H1 (cell line): Measurements from ENCODE around the gene ALG2. TPM values are rescaled to one million over a fixed set of nuclear protein-coding genes. Genes with fewer than 3 reads are reported as not detected.

Experiments used
- CTCF ChIA-PET: fragments of 300-600 bp; sonication (Branson Sonifier 250); formaldehyde crosslinking; loops from one replicate; lab custom pipeline; 2021; ENCODE audit not compliant: partially characterized antibody; lab: Charles Lee
- POLR2A ChIA-PET: fragments of 300-600 bp; sonication (Branson Sonifier 250); formaldehyde crosslinking; loops from one replicate; lab custom pipeline; 2021; ENCODE audit warnings: inconsistent platforms; ENCODE audit not compliant: partially characterized antibody; lab: Charles Lee
- DNase-seq, 2 experiments: peaks; one replicate each; pipeline versions ENCODE4 v3.0.0 to v3.0.0-alpha.2; 2010 to 2022; ENCODE audit warnings: low spot score in 2 of 2, low read depth in 1 of 2, mixed read lengths in 1 of 2
- FAIRE-seq: peaks from 2 replicates; lab custom pipeline; 2011; peaks lifted over from hg19 to GRCh38; lab: Jason Lieb, UNC
- H2AFZ ChIP-seq: 2 replicates; pipeline ENCODE4 v1.8.1; 2012; ENCODE audit warnings: low read length, inconsistent platforms
- H2AK5ac ChIP-seq: 2 replicates; pipeline ENCODE4 v1.6.1; 2013; ENCODE audit warnings: low read depth, low read length
- H2BK120ac ChIP-seq: replicated peaks from 2 replicates; pipeline ENCODE3; 2013; ENCODE audit warnings: low read depth, low read length, inconsistent platforms
- H2BK12ac ChIP-seq: 2 replicates; pipeline ENCODE4 v1.6.1; 2013; ENCODE audit warnings: low read depth, low read length
- H2BK15ac ChIP-seq: 2 replicates; pipeline ENCODE4 v1.6.1; 2013; ENCODE audit warnings: low read length
- H2BK20ac ChIP-seq: 2 replicates; pipeline ENCODE4 v1.6.1; 2013; ENCODE audit warnings: low read length
- H2BK5ac ChIP-seq: 2 replicates; pipeline ENCODE4 v1.6.1; 2013; ENCODE audit warnings: low read depth, low read length
- H3K14ac ChIP-seq: 2 replicates; pipeline ENCODE4 v1.6.1; 2013; ENCODE audit warnings: inconsistent platforms; ENCODE audit not compliant: insufficient read length
- H3K18ac ChIP-seq: 2 replicates; pipeline ENCODE4 v1.6.1; 2013; ENCODE audit warnings: low read length; ENCODE audit errors: extremely low read depth
- H3K23ac ChIP-seq: 2 replicates; pipeline ENCODE4 v1.6.1; 2013; ENCODE audit warnings: inconsistent platforms; ENCODE audit not compliant: insufficient read length
- H3K23me2 ChIP-seq: 2 replicates; pipeline ENCODE4 v1.6.1; 2013; ENCODE audit warnings: low read depth, low read length
- H3K27ac ChIP-seq: 2 replicates; pipeline ENCODE4 v1.6.1; 2011; ENCODE audit warnings: low read depth, low read length, inconsistent platforms
- H3K27me3 ChIP-seq, 4 experiments: replicated peaks in 1 of 4; 1 replicate in 1 of 4; 2 replicates in 3 of 4; pipeline versions ENCODE4 v1.6.1 to v1.8.1; 2011 to 2013; ENCODE audit warnings: low read length in 3 of 4, mild to moderate bottlenecking in 3 of 4, inconsistent platforms in 2 of 4, mixed read lengths in 2 of 4, moderate library complexity in 1 of 4; ENCODE audit not compliant: control insufficient read depth in 3 of 4, insufficient read depth in 3 of 4; ENCODE audit errors: extremely low read depth in 1 of 4
- H3K36me3 ChIP-seq, 4 experiments: 2 replicates each; pipeline versions ENCODE4 v1.6.1 to v1.8.1; 2011 to 2013; ENCODE audit warnings: mild to moderate bottlenecking in 4 of 4, low read length in 3 of 4, moderate library complexity in 2 of 4, control low read depth in 1 of 4, inconsistent platforms in 1 of 4; ENCODE audit not compliant: insufficient read depth in 4 of 4, control insufficient read depth in 2 of 4
- H3K4ac ChIP-seq: replicated peaks from 2 replicates; pipeline ENCODE3; 2013; ENCODE audit warnings: low read length, low read depth, mixed read lengths, inconsistent platforms; ENCODE audit not compliant: insufficient read length
- H3K4me1 ChIP-seq, 4 experiments: replicated peaks in 1 of 4; 1 replicate in 1 of 4; 2 replicates in 3 of 4; pipeline versions ENCODE4 v1.6.1 to v1.8.1; 2011 to 2013; ENCODE audit warnings: low read length in 3 of 4, inconsistent platforms in 2 of 4, mixed read lengths in 1 of 4; ENCODE audit not compliant: insufficient read depth in 4 of 4, control insufficient read depth in 3 of 4
- H3K4me2 ChIP-seq, 2 experiments: 2 replicates each; pipeline versions ENCODE4 v1.6.1 to v1.8.1; 2011 to 2013; ENCODE audit warnings: low read depth in 2 of 2, low read length in 2 of 2, control low read depth in 1 of 2, inconsistent platforms in 1 of 2, mild to moderate bottlenecking in 1 of 2; ENCODE audit not compliant: insufficient read depth in 1 of 2
- H3K4me3 ChIP-seq, 4 experiments: fragments of 200-600, 300-600 bp in 1 of 4; sonication (generic), shearing (Covaris generic), sonication (Bioruptor Twin) in 1 of 4; 2 replicates each; pipeline versions ENCODE4 v1.5.1 to v1.8.1; 2011 to 2016; ENCODE audit warnings: low read length in 4 of 4, low read depth in 3 of 4, control low read depth in 2 of 4, inconsistent platforms in 2 of 4, mild to moderate bottlenecking in 2 of 4, mixed read lengths in 1 of 4, moderate library complexity in 1 of 4; ENCODE audit not compliant: insufficient read depth in 2 of 4; ENCODE audit errors: extremely low read depth in 1 of 4
- H3K56ac ChIP-seq: replicated peaks from 2 replicates; pipeline ENCODE3; 2013; ENCODE audit warnings: low read depth, mild to moderate bottlenecking, mixed read lengths, low read length, inconsistent platforms; ENCODE audit not compliant: insufficient read length
- H3K79me1 ChIP-seq: 2 replicates; pipeline ENCODE4 v1.6.1; 2013; ENCODE audit warnings: low read depth, low read length, control low read depth
- H3K79me2 ChIP-seq, 2 experiments: 2 replicates each; pipeline versions ENCODE4 v1.6.1 to v1.8.1; 2012 to 2013; ENCODE audit warnings: low read length in 2 of 2, mild to moderate bottlenecking in 2 of 2, inconsistent platforms in 1 of 2; ENCODE audit not compliant: insufficient read depth in 2 of 2, control insufficient read depth in 1 of 2
- H3K9ac ChIP-seq, 4 experiments: replicated peaks in 1 of 4; 1 replicate in 1 of 4; 2 replicates in 3 of 4; pipeline versions ENCODE4 v1.6.1 to v1.8.1; 2011 to 2013; ENCODE audit warnings: low read depth in 3 of 4, low read length in 3 of 4, control low read depth in 2 of 4, mild to moderate bottlenecking in 2 of 4, moderate library complexity in 2 of 4, inconsistent platforms in 1 of 4; ENCODE audit errors: extremely low read depth in 1 of 4
- H3K9me3 ChIP-seq, 2 experiments: 2 replicates each; pipeline versions ENCODE4 v1.6.1 to v1.8.1; 2012 to 2013; ENCODE audit warnings: mild to moderate bottlenecking in 2 of 2, moderate library complexity in 2 of 2, control low read depth in 1 of 2, inconsistent platforms in 1 of 2, low read depth in 1 of 2, low read length in 1 of 2, mixed read lengths in 1 of 2; ENCODE audit not compliant: insufficient read depth in 2 of 2
- H4K20me1 ChIP-seq, 2 experiments: replicated peaks in 1 of 2; 2 replicates each; pipeline versions ENCODE3 to v1.8.1; 2011 to 2013; ENCODE audit warnings: inconsistent platforms in 2 of 2, low read length in 2 of 2, mild to moderate bottlenecking in 1 of 2; ENCODE audit not compliant: insufficient read depth in 2 of 2, control insufficient read depth in 1 of 2
- H4K5ac ChIP-seq: 2 replicates; pipeline ENCODE4 v1.6.1; 2013; ENCODE audit warnings: low read length, low read depth, mixed read lengths, inconsistent platforms; ENCODE audit not compliant: insufficient read length
- H4K8ac ChIP-seq: 2 replicates; pipeline ENCODE4 v1.8.0; 2013; ENCODE audit warnings: mild to moderate bottlenecking, moderate library complexity, low read length, inconsistent platforms; ENCODE audit not compliant: insufficient read depth; ENCODE audit errors: extremely low read depth
- H4K91ac ChIP-seq: replicated peaks from 2 replicates; pipeline ENCODE3; 2013; ENCODE audit warnings: low read length, mixed read lengths, inconsistent platforms; ENCODE audit not compliant: insufficient read length
- CHD2 ChIP-seq: IDR thresholded peaks from 2 replicates; pipeline ENCODE4 v1.6.1; 2012; ENCODE audit warnings: low read length, improper control_type of control experiment
- POLR2A ChIP-seq, 2 experiments: IDR thresholded peaks; 1 replicate in 1 of 2; 2 replicates in 1 of 2; pipeline ENCODE4 v1.6.1; 2011; ENCODE audit warnings: low read depth in 2 of 2, low read length in 2 of 2, mild to moderate bottlenecking in 2 of 2; ENCODE audit errors: control extremely low read depth in 1 of 2
- SIRT6 ChIP-seq: IDR thresholded peaks from one replicate; pipeline ENCODE4 v1.7.1; 2012; ENCODE audit warnings: low read length, inconsistent platforms
- SIX5 ChIP-seq: IDR thresholded peaks from 2 replicates; pipeline ENCODE4 v1.6.1; 2011; ENCODE audit warnings: mild to moderate bottlenecking, low read depth, low read length
- WGBS, 2 experiments: shearing (Covaris generic) in 1 of 2; methylation state at CpG; one replicate each; pipeline versions ENCODE4 v1.1.6 to v1.1.7; 2013 to 2015; ENCODE audit warnings: low lambda C conversion rate in 2 of 2, mixed read lengths in 2 of 2, inconsistent platforms in 1 of 2, low coverage in 1 of 2, missing lambda C conversion rate in 1 of 2; ENCODE audit not compliant: insufficient replicate concordance in 2 of 2, insufficient coverage in 1 of 2, insufficient read length in 1 of 2; ENCODE audit errors: extremely low coverage in 1 of 2, missing lambda C conversion rate in 1 of 2; 5-methylcytosine and 5-hydroxymethylcytosine counted together
- polyA plus RNA-seq, 7 experiments: library from polyadenylated mRNA; depleted of rRNA in 3 of 7; stranded (reverse) in 5 of 7; unstranded in 2 of 7; fragments of >200 nt in 5 of 7; fragments of 200-250 nt in 2 of 7; gene quantifications; 1 replicate in 5 of 7; 2 replicates in 1 of 7; 4 replicates in 1 of 7; pipeline versions ENCODE4 v1.2.1 to v1.2.3, GENCODE V29; 2011 to 2013; ENCODE audit warnings: missing spikeins in 2 of 7, mixed read lengths in 2 of 7
- total RNA-seq: library from RNA; stranded (reverse); fragmentation: NEBNext Ultra II Directional; extraction: Animal tissue kit (Norgen Biotek cat#: 25700); gene quantifications from 2 replicates; pipeline ENCODE4 v1.2.1, GENCODE V29; 2021

Gene ALG2
- total and polyA plus RNA-seq, 2 of the 8 experiments (the other 6 are each of a cell fraction or from before 2014, with no cell fraction given) = 27.1 to 30.7 TPM

DNA sequence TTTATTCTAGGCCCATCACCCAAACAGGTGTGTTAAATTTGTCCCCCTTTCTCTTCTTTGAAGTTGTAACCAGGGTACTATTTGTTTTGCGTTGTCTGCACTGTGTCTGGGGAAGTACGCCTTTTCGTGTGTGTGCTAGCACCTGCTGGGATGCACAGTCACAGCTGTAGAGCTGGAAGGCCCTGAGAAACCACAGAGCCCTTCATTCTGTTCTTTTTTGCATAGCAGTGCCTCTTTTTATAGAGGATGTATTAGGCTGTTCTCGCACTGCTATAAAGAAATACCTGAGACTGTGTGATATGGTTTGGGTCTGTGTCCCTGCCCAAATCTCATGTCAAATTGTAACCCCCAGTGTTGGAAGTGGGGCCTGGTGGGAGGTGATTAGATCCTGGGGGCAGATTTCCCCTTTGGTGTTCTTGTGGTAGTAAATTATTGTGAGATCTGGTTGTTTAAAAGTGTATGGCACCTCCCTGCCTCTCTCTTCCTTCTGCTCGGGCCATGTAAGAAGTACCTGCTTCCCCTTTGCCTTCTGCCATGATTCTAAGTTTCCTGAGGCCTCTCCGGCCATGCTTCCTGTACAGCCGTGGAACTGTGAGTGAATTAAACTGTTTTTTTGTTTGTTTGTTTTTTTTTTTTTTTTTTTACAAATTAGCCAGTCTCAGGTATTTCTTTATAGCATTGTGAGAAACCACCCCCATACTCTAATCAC is 14.3 kb upstream of the ALG2 start:
- Histone ChIP-seq H4K5ac (no peak overlapping the region), H2BK5ac (no peak overlapping the region), H2BK12ac (no peak overlapping the region), H2BK120ac (no peak overlapping the region), H3K36me3 (peaks cover 0 to 5% (median under 1%) of the 10 kb centered on the region in 4 experiments; a peak in 3 of 8 replicates), H3K4me3 (no peak overlapping the region), H2BK15ac (no peak overlapping the region), H3K14ac (no peak overlapping the region), H3K18ac (no peak overlapping the region), H4K20me1 (no peaks in the 10 kb centered on the region), H2AFZ (no peak overlapping the region), H3K23me2 (no peaks in the 10 kb centered on the region), H2AK5ac (no peak overlapping the region), H3K4me2 (no peak overlapping the region), H3K23ac (no peak overlapping the region), H3K27ac (no peak overlapping the region), H3K56ac (no peak overlapping the region), H4K91ac (no peak overlapping the region), H3K27me3 (no peaks in the 10 kb centered on the region), H3K9ac (no peak overlapping the region), H3K79me1 (no peaks in the 10 kb centered on the region; the same call in 1 of the 2 replicates), H3K4ac (no peak overlapping the region), H3K9me3 (no peaks in the 10 kb centered on the region), H4K8ac (no peak overlapping the region), H3K79me2 (no peaks in the 10 kb centered on the region), H3K4me1 (no peaks in the 10 kb centered on the region), H2BK20ac (no peak overlapping the region)
- CTCF ChIA-PET = interaction anchor here (0.8 to 1.5 kb wide), 3 partner anchors 16 to 66 kb away, joined by 3 to 5 read pairs (median 4); no protein-coding TSS in a partner anchor
- no peak for TF ChIP-seq CHD2
- no peak for TF ChIP-seq POLR2A (IDR thresholded peaks at IDR 0.05; ENCODE audit: control extremely low read depth in 1 of 2, low read depth in 2 of 2, low read length in 2 of 2)
- TF ChIP-seq SIX5 = no peak
- no peak for TF ChIP-seq SIRT6
- POLR2A ChIA-PET = interaction anchor here (6.0 kb wide), 1 partner anchor 14 kb away, joined by 38 read pairs; the partner anchor contains the start of genes ALG2 and SEC61B
- FAIRE-seq (no peak), DNase-seq (no peak)
- 97% methylated on average over 7 of the region's 7 CpGs; no CpG with 5 or more reads in 1 of the 2 experiments for WGBS, 2 experiments
